HFFc6 (cell line): ENCODE measurements around the gene TCEAL4. TPM values are rescaled to one million over a fixed set of nuclear protein-coding genes. Genes with fewer than 3 reads are reported as not detected.

Source experiments
- DNase-seq: peaks from one replicate; pipeline ENCODE4 v3.0.0-alpha.2; 2018
- H3K27ac Mint-ChIP-seq: 2 replicates; pipeline ENCODE4 v1.8.0; 2020; ENCODE audit warnings: mild to moderate bottlenecking, mixed read lengths
- H3K27me3 Mint-ChIP-seq: 2 replicates; pipeline ENCODE4 v1.8.0; 2021; ENCODE audit warnings: mild to moderate bottlenecking, moderate library complexity, mixed read lengths; ENCODE audit not compliant: insufficient read depth
- H3K36me3 Mint-ChIP-seq: 2 replicates; pipeline ENCODE4 v1.8.0; 2021; ENCODE audit warnings: low read depth, mixed read lengths
- H3K4me1 Mint-ChIP-seq: 2 replicates; pipeline ENCODE4 v1.8.0; 2020; ENCODE audit warnings: low read depth, mixed read lengths
- H3K4me3 Mint-ChIP-seq: 2 replicates; pipeline ENCODE4 v1.8.0; 2020; ENCODE audit warnings: mild to moderate bottlenecking, moderate library complexity, mixed read lengths
- H3K9me3 Mint-ChIP-seq: 2 replicates; pipeline ENCODE4 v1.8.0; 2020; ENCODE audit warnings: mild to moderate bottlenecking, mixed read lengths
- long read RNA-seq: library from polyadenylated mRNA; unstranded; transcript quantifications from one replicate; pipeline ENCODE4 v2.0.0, GENCODE V29; 2019
- total RNA-seq, 6 experiments: library from RNA; stranded (reverse); fragmentation: NEBNext Ultra II Directional; extraction: Animal tissue kit (Norgen Biotek cat#: 25700); gene quantifications; 2 replicates in 1 of 6; 3 replicates in 5 of 6; pipeline ENCODE4 v1.2.3, GENCODE V29; 2021
- TF ChIP-seq, protein P1 (sequence below): fragments of 200-600 bp; sonication (generic); IDR thresholded peaks from 2 replicates; pipeline ENCODE4 v1.5.0; 2021; ENCODE audit warnings: antibody characterized with exemption, mild to moderate bottlenecking

The TCEAL4 gene
- total RNA-seq = 100 to 1,000 TPM in 5 of 6 experiments, 10 to 100 TPM in 1; 92.4 to 119 (median 118) TPM
- long read RNA-seq, transcript TCEAL4-206 (3 exons, 1,135 nt) = minor isoform, 5 of 142 reads
- long read RNA-seq, transcript TCEAL4-208 (3 exons, 1,273 nt) = major isoform, 114 of 142 reads
- long read RNA-seq, transcript TCEAL4-212 (3 exons, 1,008 nt) = minor isoform, 6 of 142 reads
- long read RNA-seq, partial matches to known transcripts = 0 of 142 reads
- long read RNA-seq, other reads (novel, unspliced or antisense) = 13 of 142 reads

- Mint-ChIP-seq H3K4me3 (peak within 1 kb of the TSS; percentile 93), H3K4me1 (peaks cover 10% of the 10 kb centered on the region), H3K9me3 (no peaks in the 10 kb centered on the region), H3K36me3 (peaks cover 20% of the 10 kb centered on the region), H3K27me3 (no peaks in the 10 kb centered on the region), H3K27ac (peak within 1 kb of the TSS; percentile 85)
- TF ChIP-seq, protein P1, sequence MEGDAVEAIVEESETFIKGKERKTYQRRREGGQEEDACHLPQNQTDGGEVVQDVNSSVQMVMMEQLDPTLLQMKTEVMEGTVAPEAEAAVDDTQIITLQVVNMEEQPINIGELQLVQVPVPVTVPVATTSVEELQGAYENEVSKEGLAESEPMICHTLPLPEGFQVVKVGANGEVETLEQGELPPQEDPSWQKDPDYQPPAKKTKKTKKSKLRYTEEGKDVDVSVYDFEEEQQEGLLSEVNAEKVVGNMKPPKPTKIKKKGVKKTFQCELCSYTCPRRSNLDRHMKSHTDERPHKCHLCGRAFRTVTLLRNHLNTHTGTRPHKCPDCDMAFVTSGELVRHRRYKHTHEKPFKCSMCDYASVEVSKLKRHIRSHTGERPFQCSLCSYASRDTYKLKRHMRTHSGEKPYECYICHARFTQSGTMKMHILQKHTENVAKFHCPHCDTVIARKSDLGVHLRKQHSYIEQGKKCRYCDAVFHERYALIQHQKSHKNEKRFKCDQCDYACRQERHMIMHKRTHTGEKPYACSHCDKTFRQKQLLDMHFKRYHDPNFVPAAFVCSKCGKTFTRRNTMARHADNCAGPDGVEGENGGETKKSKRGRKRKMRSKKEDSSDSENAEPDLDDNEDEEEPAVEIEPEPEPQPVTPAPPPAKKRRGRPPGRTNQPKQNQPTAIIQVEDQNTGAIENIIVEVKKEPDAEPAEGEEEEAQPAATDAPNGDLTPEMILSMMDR = no peak
- DNase-seq = no peak
Observed at GRCh38 chrX:103585411-103586313, at the start of gene TCEAL4. Gene TCEAL4 (plus strand): TSS chrX:103585515. CDS start chrX:103586676, 1,161 bp downstream.

GRCh38 chrX:103536071-103536470 lies 49.2 kb upstream of the TCEAL4 start:
- H3K27ac Mint-ChIP-seq = peak overlapping the region; percentile 74
- peaks cover 85% of the 10 kb centered on the region for H3K4me1 Mint-ChIP-seq
- no peaks in the 10 kb centered on the region for H3K36me3 Mint-ChIP-seq
- no peaks in the 10 kb centered on the region; the same call in 1 of the 2 replicates for H3K27me3 Mint-ChIP-seq
- H3K4me3 Mint-ChIP-seq = peak overlapping the region; percentile 10; the same call in 1 of the 2 replicates
- TF ChIP-seq, protein P1 = no peak
- H3K9me3 Mint-ChIP-seq = no peaks in the 10 kb centered on the region
- DNase-seq = no peak

DNA sequence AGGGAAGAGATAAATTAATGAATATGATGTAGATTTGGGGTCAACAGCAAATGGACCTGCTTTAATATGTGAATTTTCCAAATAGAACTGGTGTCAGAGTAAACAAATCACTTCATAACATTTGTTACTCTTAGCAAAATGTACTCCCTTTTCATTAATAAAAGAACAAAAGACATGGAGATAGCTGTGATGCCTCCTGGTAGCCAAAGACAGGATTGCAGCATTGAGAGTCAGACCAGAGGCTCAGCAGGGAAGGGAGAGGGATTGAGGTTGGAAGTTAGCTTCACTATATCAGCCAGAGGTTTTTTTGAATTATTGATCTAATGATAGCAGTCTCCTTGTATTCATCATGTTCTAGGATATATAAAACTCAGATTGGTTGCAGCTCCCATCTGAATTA lies 48.6 kb upstream of the TCEAL4 start:
- TF ChIP-seq, protein P1 = no peak
- H3K4me1 Mint-ChIP-seq = peaks cover 78% of the 10 kb centered on the region
- no peaks in the 10 kb centered on the region for H3K9me3 Mint-ChIP-seq
- peak overlapping the region; percentile 74 for H3K27ac Mint-ChIP-seq
- no peak overlapping the region; the same call in 1 of the 2 replicates for H3K4me3 Mint-ChIP-seq
- no peak for DNase-seq
- H3K27me3 Mint-ChIP-seq = no peaks in the 10 kb centered on the region; the same call in 1 of the 2 replicates
- H3K36me3 Mint-ChIP-seq = no peaks in the 10 kb centered on the region

- no peak for DNase-seq
- H3K36me3 Mint-ChIP-seq = no peaks in the 10 kb centered on the region
- H3K27ac Mint-ChIP-seq = peak overlapping the region; percentile 53
- no peak overlapping the region for H3K4me3 Mint-ChIP-seq
- no peaks in the 10 kb centered on the region for H3K27me3 Mint-ChIP-seq
- H3K4me1 Mint-ChIP-seq = peaks cover 68% of the 10 kb centered on the region
- H3K9me3 Mint-ChIP-seq = no peaks in the 10 kb centered on the region
- TF ChIP-seq, protein P1 = no peak
Observed at GRCh38 chrX:103537871-103538387, 47.4 kb upstream of the TCEAL4 start.

GRCh38 chrX:103538728-103539127 lies 46.6 kb upstream of the TCEAL4 start:
- Mint-ChIP-seq H3K4me3 (no peak overlapping the region), H3K27ac (peak overlapping the region; percentile 53), H3K27me3 (no peaks in the 10 kb centered on the region), H3K9me3 (no peaks in the 10 kb centered on the region), H3K4me1 (peaks cover 63% of the 10 kb centered on the region), H3K36me3 (no peaks in the 10 kb centered on the region)
- DNase-seq = peak; percentile 25
- TF ChIP-seq, protein P1 = no peak
